ENCODE measurements around the gene RYR2.

Gene RYR2

GRCh38 chr1:237282208-237282783 is 240.3 kb downstream of the RYR2 start:
- no peak for DNase-seq (ENCODE audit: low read depth in 1 of 2, low spot score in 1 of 2)
- TF ChIP-seq JUND (IDR thresholded peaks at IDR 0.05; ENCODE audit: low read depth): no peak

DNA sequence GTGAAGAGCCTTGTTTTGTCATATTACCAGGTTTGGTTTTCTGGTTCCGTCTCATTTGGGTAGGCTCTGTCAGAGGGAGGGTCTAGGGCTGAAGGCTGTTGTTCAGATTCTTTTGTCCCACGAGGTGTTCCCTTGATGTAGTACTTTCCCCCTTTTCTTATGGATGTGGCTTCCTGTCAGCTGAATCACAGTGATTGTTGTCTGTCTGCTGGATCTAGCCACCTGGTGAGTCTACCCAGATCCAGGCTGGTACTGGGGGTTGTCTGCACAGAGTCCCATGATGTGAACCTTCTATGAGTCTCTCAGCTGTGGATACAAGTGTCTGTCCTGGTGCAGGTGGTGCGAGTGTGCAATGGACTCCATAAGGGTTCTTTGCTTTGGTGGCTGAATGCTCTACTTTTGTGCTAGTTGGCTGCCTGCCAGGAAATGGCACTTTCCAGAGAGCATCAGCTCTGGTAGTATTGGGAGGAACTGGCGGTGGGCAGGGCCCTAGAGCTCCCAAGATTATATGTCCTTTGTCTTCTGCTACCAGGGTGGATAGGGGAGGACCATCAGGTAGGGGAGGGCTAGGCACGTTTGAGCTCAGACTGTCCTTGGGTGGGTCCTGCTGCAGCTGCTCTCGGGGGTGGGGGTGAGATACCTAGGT is 246.0 kb downstream of the RYR2 start:
- DNase-seq (ENCODE audit: low read depth in 1 of 2, low spot score in 1 of 2): no peak
- no peak for TF ChIP-seq JUND (IDR thresholded peaks at IDR 0.05; ENCODE audit: low read depth)

More at GRCh38 chr1:237282208-237282783, 240.3 kb downstream of the RYR2 start:
- in situ Hi-C loops (cut with HindIII; ENCODE audit: low pct_unique_long_range_greater_than_20kb, low sequenced_read_pairs): no loop called here

DNA sequence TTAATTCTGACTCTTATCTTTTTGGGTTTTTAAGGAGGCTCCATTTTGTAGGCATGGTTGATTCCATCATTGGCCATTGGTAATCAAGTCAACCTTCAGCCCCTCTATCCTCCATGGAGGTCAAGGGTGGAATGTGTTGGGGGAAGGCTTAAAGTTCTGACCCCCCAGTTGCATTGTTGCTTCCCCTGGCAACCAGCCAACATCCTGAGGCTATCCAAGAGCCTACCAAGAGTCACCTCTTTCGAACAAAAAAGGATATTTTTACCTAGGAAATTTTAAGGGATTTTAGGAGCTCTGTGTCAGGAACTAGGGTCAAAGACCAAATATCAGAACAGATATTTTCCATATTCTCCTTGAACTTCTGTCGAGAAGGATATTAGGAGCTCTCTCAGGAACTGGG is 251.8 kb downstream of the RYR2 start:
- no peak for DNase-seq (ENCODE audit: low read depth in 1 of 2, low spot score in 1 of 2)
- TF ChIP-seq JUND (IDR thresholded peaks at IDR 0.05; ENCODE audit: low read depth): no peak
- in situ Hi-C loops (cut with HindIII; ENCODE audit: low pct_unique_long_range_greater_than_20kb, low sequenced_read_pairs): no loop called here

More for the DNA sequence above, 246.0 kb downstream of the RYR2 start:
- in situ Hi-C loops (cut with HindIII; ENCODE audit: low pct_unique_long_range_greater_than_20kb, low sequenced_read_pairs): no loop called here

- DNase-seq (ENCODE audit: low read depth in 1 of 2, low spot score in 1 of 2): no peak
- in situ Hi-C loops (cut with HindIII; ENCODE audit: low pct_unique_long_range_greater_than_20kb, low sequenced_read_pairs): no loop called here
- no peak for TF ChIP-seq JUND (IDR thresholded peaks at IDR 0.05; ENCODE audit: low read depth)
Measured at GRCh38 chr1:237296861-237297260, 254.9 kb downstream of the RYR2 start.

DNA sequence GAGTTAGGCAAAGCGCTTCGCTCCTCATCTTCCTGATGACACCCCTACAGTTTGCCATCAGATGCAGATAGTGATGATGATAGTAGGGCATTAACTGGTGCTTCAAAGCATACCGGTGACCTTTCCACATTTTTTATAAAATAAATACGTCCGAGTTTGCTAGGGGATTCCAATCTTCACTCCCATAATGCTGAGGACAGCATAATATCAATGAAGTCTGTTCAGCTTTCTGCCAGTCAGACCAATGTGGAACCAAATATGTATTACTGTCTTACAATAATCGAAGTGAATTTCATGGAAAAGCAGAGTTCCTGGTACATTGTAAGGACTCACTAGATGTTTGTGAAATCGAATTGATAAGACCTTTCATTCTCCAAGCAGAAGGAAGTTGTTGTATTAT is 258.7 kb downstream of the RYR2 start:
- DNase-seq (ENCODE audit: low read depth in 1 of 2, low spot score in 1 of 2): no peak
- in situ Hi-C loops (cut with HindIII; ENCODE audit: low pct_unique_long_range_greater_than_20kb, low sequenced_read_pairs): no loop called here
- no peak for TF ChIP-seq JUND (IDR thresholded peaks at IDR 0.05; ENCODE audit: low read depth)

GRCh38 chr1:237303929-237304328 is 261.9 kb downstream of the RYR2 start:
- DNase-seq (ENCODE audit: low read depth in 1 of 2, low spot score in 1 of 2): no peak
- no peak for TF ChIP-seq JUND (IDR thresholded peaks at IDR 0.05; ENCODE audit: low read depth)
- in situ Hi-C loops (cut with HindIII; ENCODE audit: low pct_unique_long_range_greater_than_20kb, low sequenced_read_pairs): no loop called here

DNA sequence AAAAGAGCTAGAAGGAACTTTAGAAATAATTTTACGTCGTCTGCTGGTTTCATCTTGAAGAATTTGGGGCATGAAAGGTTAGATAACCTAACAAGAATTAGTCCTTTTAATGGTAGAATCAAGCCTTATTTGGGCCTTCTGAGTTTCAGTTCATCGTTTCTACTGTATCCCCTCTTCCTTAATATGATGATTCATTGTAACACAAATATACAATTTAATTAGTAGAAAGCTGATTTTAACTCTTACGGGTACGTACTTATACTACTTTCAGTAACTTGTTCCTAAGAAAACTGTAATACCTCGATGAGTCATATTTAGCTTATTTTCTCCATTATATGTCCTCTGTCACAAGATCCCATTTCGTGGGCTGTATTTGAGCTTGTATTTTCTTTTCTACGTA is 264.7 kb downstream of the RYR2 start:
- no peak for TF ChIP-seq JUND (IDR thresholded peaks at IDR 0.05; ENCODE audit: low read depth)
- DNase-seq (ENCODE audit: low read depth in 1 of 2, low spot score in 1 of 2): no peak
- in situ Hi-C loops (cut with HindIII; ENCODE audit: low pct_unique_long_range_greater_than_20kb, low sequenced_read_pairs): no loop called here

DNA sequence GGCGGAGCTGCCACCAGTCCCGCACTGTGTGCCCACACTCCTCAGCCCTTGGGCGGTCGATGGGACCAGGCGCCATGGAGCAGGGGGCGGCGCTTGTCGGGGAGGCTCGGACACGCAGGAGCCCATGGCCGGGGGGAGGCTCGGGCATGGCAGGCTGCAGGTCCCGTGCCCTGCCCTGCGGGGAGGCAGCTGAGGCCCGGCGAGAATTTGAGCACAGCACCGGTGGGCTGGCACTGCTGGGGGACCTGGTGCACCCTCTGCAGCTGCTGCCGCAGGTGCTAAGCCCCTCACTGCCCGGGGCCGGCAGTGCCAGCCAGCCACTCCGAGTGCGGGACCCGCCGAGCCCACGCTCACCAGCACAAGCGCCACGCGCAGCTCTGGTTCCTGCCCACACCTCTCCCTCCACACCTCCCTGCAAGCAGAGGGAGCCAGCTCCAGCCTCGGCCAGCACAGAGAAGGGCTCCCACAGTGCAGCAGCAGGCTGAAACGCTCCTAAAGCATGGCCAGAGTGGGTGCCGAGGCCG is 267.7 kb downstream of the RYR2 start:
- in situ Hi-C loops (cut with HindIII; ENCODE audit: low pct_unique_long_range_greater_than_20kb, low sequenced_read_pairs): no loop called here
- TF ChIP-seq JUND (IDR thresholded peaks at IDR 0.05; ENCODE audit: low read depth): no peak
- no peak for DNase-seq (ENCODE audit: low read depth in 1 of 2, low spot score in 1 of 2)

- DNase-seq (ENCODE audit: low read depth in 1 of 2, low spot score in 1 of 2): no peak
- no peak for TF ChIP-seq JUND (IDR thresholded peaks at IDR 0.05; ENCODE audit: low read depth)
- in situ Hi-C loops (cut with HindIII; ENCODE audit: low pct_unique_long_range_greater_than_20kb, low sequenced_read_pairs): no loop called here
Measured at GRCh38 chr1:237316352-237316751, 274.4 kb downstream of the RYR2 start.

GRCh38 chr1:237318748-237319147 is 276.8 kb downstream of the RYR2 start:
- in situ Hi-C loops (cut with HindIII; ENCODE audit: low pct_unique_long_range_greater_than_20kb, low sequenced_read_pairs): no loop called here
- TF ChIP-seq JUND (IDR thresholded peaks at IDR 0.05; ENCODE audit: low read depth): no peak
- no peak for DNase-seq (ENCODE audit: low read depth in 1 of 2, low spot score in 1 of 2)

DNA sequence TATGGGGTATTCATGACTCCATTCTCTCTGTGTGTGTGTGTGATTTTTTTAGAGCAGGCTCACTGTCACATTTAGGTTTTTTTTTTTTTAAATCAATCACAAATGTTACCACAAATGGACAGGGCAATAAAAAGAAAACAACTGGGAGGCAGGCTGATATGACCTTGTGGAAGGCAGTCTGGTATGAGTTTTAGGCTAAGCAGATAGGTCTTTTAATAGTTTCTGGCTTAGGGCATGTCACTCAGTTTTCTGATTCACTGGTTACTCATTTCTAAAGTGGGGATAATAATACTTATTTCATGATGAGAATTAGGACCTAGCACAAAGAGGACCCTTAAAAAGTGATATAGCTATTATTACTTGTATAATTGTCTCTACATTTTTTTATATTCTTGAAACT is 278.9 kb downstream of the RYR2 start:
- DNase-seq (ENCODE audit: low read depth in 1 of 2, low spot score in 1 of 2): no peak
- in situ Hi-C loops (cut with HindIII; ENCODE audit: low pct_unique_long_range_greater_than_20kb, low sequenced_read_pairs): no loop called here
- TF ChIP-seq JUND (IDR thresholded peaks at IDR 0.05; ENCODE audit: low read depth): no peak

DNA sequence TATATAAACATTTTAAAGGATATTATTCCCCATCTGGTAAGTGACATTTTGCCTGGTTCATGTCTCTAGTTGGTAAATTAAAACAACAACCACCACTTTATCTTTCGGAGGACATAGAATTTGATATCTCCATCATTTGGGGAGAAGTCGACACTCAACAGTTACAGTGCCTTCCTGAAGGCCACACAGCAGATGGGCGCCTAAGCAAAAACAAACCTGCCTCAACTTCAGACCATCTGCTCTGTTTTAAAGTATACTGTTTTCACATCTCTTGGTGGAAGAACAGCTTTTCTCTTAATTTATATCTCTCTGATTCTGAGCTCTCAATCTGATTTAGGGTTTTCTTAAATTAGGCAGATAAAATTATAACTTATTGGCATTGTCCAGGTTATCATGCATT is 282.2 kb downstream of the RYR2 start:
- in situ Hi-C loops (cut with HindIII; ENCODE audit: low pct_unique_long_range_greater_than_20kb, low sequenced_read_pairs): no loop called here
- no peak for DNase-seq (ENCODE audit: low read depth in 1 of 2, low spot score in 1 of 2)
- TF ChIP-seq JUND (IDR thresholded peaks at IDR 0.05; ENCODE audit: low read depth): no peak

DNA sequence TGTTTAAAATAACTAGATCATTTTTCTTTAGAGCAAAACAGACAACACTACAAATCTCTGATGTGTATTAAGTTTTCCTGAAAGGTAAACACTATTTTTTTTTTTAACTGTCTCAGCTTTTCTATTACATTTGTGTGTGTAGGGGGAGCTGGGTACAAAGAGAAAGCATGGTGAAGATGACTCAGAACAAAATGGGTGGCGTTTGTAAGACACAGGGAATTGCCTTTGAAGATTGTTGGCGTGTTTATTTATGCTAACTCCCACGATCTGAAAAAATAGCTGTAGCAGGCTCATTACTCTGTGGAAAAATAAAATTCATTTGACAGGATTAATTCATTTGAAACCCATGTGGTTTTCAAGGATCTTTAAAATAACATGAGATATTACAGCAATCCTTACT is 285.1 kb downstream of the RYR2 start:
- in situ Hi-C loops (cut with HindIII; ENCODE audit: low pct_unique_long_range_greater_than_20kb, low sequenced_read_pairs): no loop called here
- no peak for DNase-seq (ENCODE audit: low read depth in 1 of 2, low spot score in 1 of 2)
- TF ChIP-seq JUND (IDR thresholded peaks at IDR 0.05; ENCODE audit: low read depth): no peak

DNA sequence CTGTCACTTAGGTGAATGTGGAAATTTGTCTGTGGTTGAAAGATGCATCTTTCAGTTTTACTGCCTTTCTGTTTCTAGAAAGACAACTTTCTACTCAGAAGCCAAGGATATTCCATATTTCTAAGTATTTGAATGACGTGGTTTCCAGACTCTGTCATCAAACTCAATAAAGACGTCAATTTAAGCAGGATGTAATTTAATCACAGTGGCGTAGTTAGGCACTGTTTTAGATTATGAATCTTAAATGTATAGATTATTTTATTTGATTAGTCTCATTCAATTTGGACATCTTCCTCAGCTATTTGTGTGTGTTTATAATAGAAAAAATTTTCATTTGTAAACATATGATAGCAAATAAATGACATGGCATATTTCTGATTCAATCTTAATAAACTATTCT is 298.9 kb downstream of the RYR2 start:
- no peak for TF ChIP-seq JUND (IDR thresholded peaks at IDR 0.05; ENCODE audit: low read depth)
- in situ Hi-C loops (cut with HindIII; ENCODE audit: low pct_unique_long_range_greater_than_20kb, low sequenced_read_pairs): no loop called here
- no peak for DNase-seq (ENCODE audit: low read depth in 1 of 2, low spot score in 1 of 2)
